ENCODE data around the gene MAEA. TPM values are rescaled to one million over a fixed set of nuclear protein-coding genes. Genes with fewer than 3 reads are reported as not detected.

The MAEA gene
- total RNA-seq, 2 donors from 2014 or later, result 46.9 to 75.8 TPM

- no peak overlapping the region for H3K4me3 Mint-ChIP-seq
- no peaks in the 10 kb centered on the region for H3K9me3 ChIP-seq (ENCODE audit: control insufficient read depth, low read length, poor library complexity, severe bottlenecking)
- ATAC-seq (no peak), DNase-seq (no peak)
- H3K4me1 Mint-ChIP-seq, result peaks cover 48% of the 10 kb centered on the region
- peak overlapping the region; percentile 74 for H3K27ac Mint-ChIP-seq
- H3K27me3 Mint-ChIP-seq, result no peaks in the 10 kb centered on the region
- peaks cover 5% of the 10 kb centered on the region for H3K36me3 Mint-ChIP-seq (ENCODE audit: low read depth)
Observed at GRCh38 chr4:1294424-1294823, 4.7 kb downstream of the MAEA start.

- peaks cover 52% of the 10 kb centered on the region for H3K4me1 Mint-ChIP-seq
- no peak for DNase-seq
- H3K27ac Mint-ChIP-seq, result no peak overlapping the region
Observed at GRCh38 chr4:1294891-1295290, 5.2 kb downstream of the MAEA start.

GRCh38 chr4:1295405-1296055 is 5.8 kb downstream of the MAEA start:
- H3K4me3 Mint-ChIP-seq, result no peak overlapping the region

More at GRCh38 chr4:1294891-1295290, 5.2 kb downstream of the MAEA start:
- H3K4me3 Mint-ChIP-seq, result peak overlapping the region; percentile 31
- no peaks in the 10 kb centered on the region for H3K27me3 Mint-ChIP-seq
- no peaks in the 10 kb centered on the region for H3K9me3 ChIP-seq (ENCODE audit: control insufficient read depth, low read length, poor library complexity, severe bottlenecking)
- ATAC-seq, result no peak
- H3K36me3 Mint-ChIP-seq (ENCODE audit: low read depth), result peaks cover 8% of the 10 kb centered on the region

GRCh38 chr4:1296324-1297022 is 6.8 kb downstream of the MAEA start:
- peak overlapping the region; percentile 69 for H3K4me3 Mint-ChIP-seq
- peaks cover 8% of the 10 kb centered on the region for H3K36me3 Mint-ChIP-seq (ENCODE audit: low read depth)
- no peak for DNase-seq
- H3K4me1 Mint-ChIP-seq, result peaks cover 51% of the 10 kb centered on the region
- H3K27me3 Mint-ChIP-seq, result no peaks in the 10 kb centered on the region
- H3K9me3 ChIP-seq (ENCODE audit: control insufficient read depth, low read length, poor library complexity, severe bottlenecking), result no peaks in the 10 kb centered on the region
- H3K27ac Mint-ChIP-seq, result peak overlapping the region; percentile 90
- no peak for ATAC-seq

More at GRCh38 chr4:1295405-1296055, 5.8 kb downstream of the MAEA start:
- H3K9me3 ChIP-seq (ENCODE audit: control insufficient read depth, low read length, poor library complexity, severe bottlenecking), result no peaks in the 10 kb centered on the region
- ATAC-seq (no peak), DNase-seq (no peak)
- Mint-ChIP-seq H3K27ac (no peak overlapping the region), H3K36me3 (ENCODE audit: low read depth) (peaks cover 8% of the 10 kb centered on the region), H3K4me1 (peaks cover 51% of the 10 kb centered on the region), H3K27me3 (no peaks in the 10 kb centered on the region)

GRCh38 chr4:1297023-1297395 is 7.3 kb downstream of the MAEA start:
- DNase-seq, result no peak
- Mint-ChIP-seq H3K36me3 (ENCODE audit: low read depth) (peaks cover 8% of the 10 kb centered on the region), H3K4me3 (peak overlapping the region; percentile 69), H3K4me1 (peaks cover 47% of the 10 kb centered on the region), H3K27ac (peak overlapping the region; percentile 90), H3K27me3 (no peaks in the 10 kb centered on the region)
- no peaks in the 10 kb centered on the region for H3K9me3 ChIP-seq (ENCODE audit: control insufficient read depth, low read length, poor library complexity, severe bottlenecking)
- ATAC-seq, result no peak

- H3K36me3 Mint-ChIP-seq (ENCODE audit: low read depth), result peaks cover 8% of the 10 kb centered on the region
- H3K27ac Mint-ChIP-seq, result peak overlapping the region; percentile 90
- H3K27me3 Mint-ChIP-seq, result no peaks in the 10 kb centered on the region
- peak overlapping the region; percentile 69 for H3K4me3 Mint-ChIP-seq
- ATAC-seq (peak; percentile 84), DNase-seq (peak in 2 of 3 donors; percentile 35 to 39)
- H3K9me3 ChIP-seq (ENCODE audit: control insufficient read depth, low read length, poor library complexity, severe bottlenecking), result no peaks in the 10 kb centered on the region
- peaks cover 42% of the 10 kb centered on the region for H3K4me1 Mint-ChIP-seq
Observed at GRCh38 chr4:1297456-1298325, 8.0 kb downstream of the MAEA start.

- no peak for DNase-seq
- Mint-ChIP-seq H3K4me3 (no peak overlapping the region), H3K4me1 (peaks cover 42% of the 10 kb centered on the region), H3K27ac (peak overlapping the region; percentile 90), H3K36me3 (ENCODE audit: low read depth) (peaks cover 8% of the 10 kb centered on the region), H3K27me3 (no peaks in the 10 kb centered on the region)
- no peaks in the 10 kb centered on the region for H3K9me3 ChIP-seq (ENCODE audit: control insufficient read depth, low read length, poor library complexity, severe bottlenecking)
- ATAC-seq, result no peak
Observed at GRCh38 chr4:1298461-1298860, 8.8 kb downstream of the MAEA start.

GRCh38 chr4:1299301-1299860 is 9.7 kb downstream of the MAEA start:
- H3K36me3 Mint-ChIP-seq (ENCODE audit: low read depth), result peaks cover 8% of the 10 kb centered on the region
- H3K4me1 Mint-ChIP-seq, result peaks cover 38% of the 10 kb centered on the region
- no peaks in the 10 kb centered on the region for H3K9me3 ChIP-seq (ENCODE audit: control insufficient read depth, low read length, poor library complexity, severe bottlenecking)
- no peaks in the 10 kb centered on the region for H3K27me3 Mint-ChIP-seq
- H3K27ac Mint-ChIP-seq, result peak overlapping the region; percentile 90
- no peak overlapping the region for H3K4me3 Mint-ChIP-seq
- ATAC-seq, result no peak
- no peak for DNase-seq

- H3K27ac Mint-ChIP-seq, result peak overlapping the region; percentile 90
- H3K36me3 Mint-ChIP-seq (ENCODE audit: low read depth), result peaks cover 8% of the 10 kb centered on the region
- peak overlapping the region; percentile 19 for H3K4me3 Mint-ChIP-seq
- peaks cover 42% of the 10 kb centered on the region for H3K4me1 Mint-ChIP-seq
- ATAC-seq (peak; percentile 59), DNase-seq (no peak)
- H3K27me3 Mint-ChIP-seq, result no peaks in the 10 kb centered on the region
- no peaks in the 10 kb centered on the region for H3K9me3 ChIP-seq (ENCODE audit: control insufficient read depth, low read length, poor library complexity, severe bottlenecking)
Observed at GRCh38 chr4:1300466-1301455, 11.1 kb downstream of the MAEA start.

- no peaks in the 10 kb centered on the region for H3K9me3 ChIP-seq (ENCODE audit: control insufficient read depth, low read length, poor library complexity, severe bottlenecking)
- ATAC-seq (no peak), DNase-seq (no peak)
- Mint-ChIP-seq H3K27ac (peak overlapping the region; percentile 77), H3K36me3 (ENCODE audit: low read depth) (peaks cover 5% of the 10 kb centered on the region), H3K27me3 (no peaks in the 10 kb centered on the region), H3K4me1 (peaks cover 47% of the 10 kb centered on the region), H3K4me3 (no peak overlapping the region)
Observed at GRCh38 chr4:1302159-1302558, 12.5 kb downstream of the MAEA start.

GRCh38 chr4:1305261-1305711 is 15.6 kb downstream of the MAEA start:
- H3K4me3 Mint-ChIP-seq, result peak overlapping the region; percentile 69
- no peaks in the 10 kb centered on the region for H3K36me3 Mint-ChIP-seq (ENCODE audit: low read depth)
- ATAC-seq (no peak), DNase-seq (no peak)
- H3K9me3 ChIP-seq (ENCODE audit: control insufficient read depth, low read length, poor library complexity, severe bottlenecking), result no peaks in the 10 kb centered on the region
- no peaks in the 10 kb centered on the region for H3K27me3 Mint-ChIP-seq
- H3K27ac Mint-ChIP-seq, result peak overlapping the region; percentile 95
- H3K4me1 Mint-ChIP-seq, result peaks cover 53% of the 10 kb centered on the region

Measured in T-helper 17 cell (primary cell).